Transverse colon (tissue), 4 donors: ENCODE data around the gene NEURL1B. TPM values are rescaled to one million over a fixed set of nuclear protein-coding genes. Genes with fewer than 3 reads are reported as not detected.
A peak's percentile ranks its signal among the peaks of the same experiment; 100 is the strongest.

Experiments used
- DNase-seq: peaks from one replicate; pipeline ENCODE4 v3.0.0-alpha.2; 2019
- H3K27ac ChIP-seq, 4 donors: fragments of 200-600 bp; sonication (generic); 2 replicates each; pipeline ENCODE4 v1.5.1; 2016 to 2018; ENCODE audit warnings: inconsistent platforms in 4 of 4
- H3K27me3 ChIP-seq: fragments of 200-600 bp; sonication (generic); 2 replicates; pipeline ENCODE4 v1.5.1; 2017; ENCODE audit warnings: inconsistent platforms
- H3K36me3 ChIP-seq, 4 donors: fragments of 200-600 bp; sonication (generic); 2 replicates each; pipeline ENCODE4 v1.5.1; 2017 to 2019; ENCODE audit warnings: inconsistent platforms in 4 of 4
- H3K4me1 ChIP-seq, 4 donors: fragments of 200-600 bp; sonication (generic); 2 replicates each; pipeline ENCODE4 v1.5.1; 2017 to 2020; ENCODE audit warnings: inconsistent platforms in 4 of 4
- H3K4me3 ChIP-seq, 4 donors: fragments of 200-600 bp; sonication (generic); 1 replicate in 1 of 4; 2 replicates in 3 of 4; pipeline versions ENCODE4 v1.5.1 to v1.6.1; 2017 to 2019; ENCODE audit warnings: inconsistent platforms in 4 of 4
- H3K9me3 ChIP-seq, 2 donors: fragments of 200-600 bp; sonication (generic); 2 replicates each; pipeline ENCODE4 v1.5.1; 2017 to 2019; ENCODE audit warnings: inconsistent platforms in 2 of 2
- CTCF ChIP-seq, 5 experiments: fragments of 200-600 bp in 3 of 5; fragments of 450-650 bp in 2 of 5; sonication (generic) in 3 of 5; IDR thresholded peaks; 1 replicate in 2 of 5; 2 replicates in 3 of 5; pipeline ENCODE4 v1.5.1; 2016 to 2017; ENCODE audit warnings: antibody characterized with exemption in 5 of 5, inconsistent platforms in 3 of 5, mild to moderate bottlenecking in 2 of 5, moderate library complexity in 1 of 5
- EP300 ChIP-seq: sonication (generic); formaldehyde crosslinking; IDR thresholded peaks from one replicate; pipeline ENCODE4 v1.6.1; 2017; ENCODE audit warnings: antibody characterized with exemption, low read depth
- POLR2A ChIP-seq: fragments of 450-650 bp; IDR thresholded peaks from one replicate; pipeline ENCODE4 v1.6.1; 2016; ENCODE audit warnings: antibody characterized with exemption, mild to moderate bottlenecking, moderate library complexity
- POLR2AphosphoS5 ChIP-seq, 3 donors: sonication (generic); formaldehyde crosslinking; IDR thresholded peaks; one replicate each; pipeline ENCODE4 v1.6.1; 2016; ENCODE audit warnings: antibody characterized with exemption in 3 of 3
- WGBS, 2 donors: methylation state at CpG; one replicate each; pipeline ENCODE4 v1.1.5; 2018; ENCODE audit warnings: low coverage in 1 of 2; 5-methylcytosine and 5-hydroxymethylcytosine counted together
- in situ Hi-C, 4 donors: fragments of 200-750 bp; cut with MboI; loops; one replicate each; pipeline versions ENCODE4 v1.15.0 to v1.15.1; 2017; ENCODE audit warnings: low sequenced_read_pairs in 3 of 4, low pct_ligation_motif_present in 1 of 4, low pct_unique_long_range_greater_than_20kb in 1 of 4
- intact Hi-C: fragments of 100-400 bp; cut with DNase I; formaldehyde crosslinking; loops from one replicate; pipeline ENCODE4 v1.15.1; 2023; ENCODE audit warnings: low total_unique reads
- total RNA-seq, 4 donors: library from RNA; depleted of rRNA; stranded (reverse); fragments of >200 nt; gene quantifications; one replicate each; pipeline ENCODE4 v1.1.0, GENCODE V29; 2016

The NEURL1B gene
- total RNA-seq, 4 donors from 2014 or later, result 74.6 to 168 (median 94.5) TPM

DNA sequence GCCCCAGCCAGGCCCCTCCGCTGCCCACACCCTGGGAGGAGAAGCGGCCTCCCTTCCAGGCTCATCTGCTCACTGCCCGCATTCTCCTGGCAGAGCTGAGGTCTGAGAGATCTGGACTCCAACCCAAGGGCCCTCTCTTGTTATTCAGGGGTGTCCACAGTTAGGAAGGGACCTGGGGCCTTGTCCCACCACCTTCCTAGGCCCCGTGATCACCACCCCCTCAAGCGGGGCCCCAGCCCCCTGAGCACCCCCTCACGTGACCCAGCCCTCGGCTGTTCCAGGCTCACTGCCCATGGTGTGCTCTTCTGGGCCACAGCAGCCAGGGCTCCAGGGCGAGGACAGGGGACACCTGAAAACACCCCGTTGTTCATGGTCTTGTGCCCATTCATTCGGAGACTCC lies 48.7 kb downstream of the NEURL1B start:
- WGBS, 2 donors, result 89% methylated on average over 6 of the region's 10 CpGs; no CpG with 5 or more reads in 1 of the 2 donors
- H3K27me3 ChIP-seq, result no peaks in the 10 kb centered on the region
- H3K27ac ChIP-seq, result peak overlapping the region; percentile 70 to 83 (median 76)
- in situ Hi-C loops, result loop anchor here in 1 of 4 donors (5.0 kb wide), 1 partner anchor 212 kb away; no protein-coding TSS in a partner anchor
- intact Hi-C loops, result loop anchor here (5.0 kb wide), 1 partner anchor 42 kb away; no protein-coding TSS in a partner anchor
- peaks cover 21 to 31% (median 28%) of the 10 kb centered on the region in 4 donors for H3K4me1 ChIP-seq
- DNase-seq, result no peak
- no peak overlapping the region for H3K4me3 ChIP-seq
- H3K9me3 ChIP-seq, result no peaks in the 10 kb centered on the region
- no peaks in the 10 kb centered on the region for H3K36me3 ChIP-seq
- TF ChIP-seq EP300 (no peak), POLR2AphosphoS5 (IDR thresholded peaks at IDR 0.05) (no peak), CTCF (IDR thresholded peaks at IDR 0.05) (no peak), POLR2A (no peak)

- H3K27me3 ChIP-seq, result no peaks in the 10 kb centered on the region
- 82% methylated on average over 22 of the region's 24 CpGs; no CpG with 5 or more reads in 1 of the 2 donors for WGBS, 2 donors
- H3K4me3 ChIP-seq, result no peak overlapping the region
- H3K4me1 ChIP-seq, result peaks cover 21 to 32% (median 28%) of the 10 kb centered on the region in 4 donors
- in situ Hi-C loops (loop anchor here in 1 of 4 donors (5.0 kb wide), 1 partner anchor 213 kb away; no protein-coding TSS in a partner anchor), intact Hi-C loops (no loop called here)
- peak overlapping the region in 3 of 4 donors; percentile 71 to 83 (median 82) for H3K27ac ChIP-seq
- no peak for TF ChIP-seq POLR2AphosphoS5 (IDR thresholded peaks at IDR 0.05)
- no peak for TF ChIP-seq POLR2A
- no peak for TF ChIP-seq CTCF (IDR thresholded peaks at IDR 0.05)
- no peak for TF ChIP-seq EP300
- H3K36me3 ChIP-seq, result no peaks in the 10 kb centered on the region
- no peaks in the 10 kb centered on the region for H3K9me3 ChIP-seq
- DNase-seq, result no peak
Measured at GRCh38 chr5:172690258-172691075, 49.4 kb downstream of the NEURL1B start.

DNA sequence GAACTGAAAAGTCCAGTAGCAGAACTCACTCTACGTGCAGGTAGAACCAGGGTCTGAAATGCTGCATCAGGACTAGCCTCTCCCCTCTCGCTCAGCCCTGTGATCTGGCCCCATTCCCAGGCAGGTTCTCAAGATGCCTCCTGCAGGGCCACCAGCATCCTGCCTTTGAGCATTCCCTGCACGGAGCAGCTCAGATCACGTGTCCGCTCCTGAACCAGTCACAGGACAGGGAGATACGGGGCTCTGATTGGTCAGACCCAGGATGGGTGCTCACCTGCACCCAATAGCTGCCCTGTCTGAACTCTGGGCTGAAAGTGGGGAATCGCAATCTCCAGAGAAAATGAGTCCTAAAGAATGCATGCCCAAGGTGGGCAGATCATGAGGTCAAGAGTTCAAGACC lies 50.8 kb downstream of the NEURL1B start:
- no peaks in the 10 kb centered on the region for H3K9me3 ChIP-seq
- no peak overlapping the region for H3K4me3 ChIP-seq
- H3K27ac ChIP-seq, result no peak overlapping the region
- no peak for DNase-seq
- peaks cover 29 to 42% (median 34%) of the 10 kb centered on the region in 4 donors for H3K4me1 ChIP-seq
- H3K36me3 ChIP-seq, result no peaks in the 10 kb centered on the region
- in situ Hi-C loops, result loop anchor here in 1 of 4 donors (5.0 kb wide), 1 partner anchor 215 kb away; no protein-coding TSS in a partner anchor
- intact Hi-C loops, result no loop called here
- H3K27me3 ChIP-seq, result no peaks in the 10 kb centered on the region
- TF ChIP-seq POLR2AphosphoS5 (IDR thresholded peaks at IDR 0.05), result no peak
- WGBS, 2 donors, result 92% methylated on average over 5 of the region's 7 CpGs; no CpG with 5 or more reads in 1 of the 2 donors

DNA sequence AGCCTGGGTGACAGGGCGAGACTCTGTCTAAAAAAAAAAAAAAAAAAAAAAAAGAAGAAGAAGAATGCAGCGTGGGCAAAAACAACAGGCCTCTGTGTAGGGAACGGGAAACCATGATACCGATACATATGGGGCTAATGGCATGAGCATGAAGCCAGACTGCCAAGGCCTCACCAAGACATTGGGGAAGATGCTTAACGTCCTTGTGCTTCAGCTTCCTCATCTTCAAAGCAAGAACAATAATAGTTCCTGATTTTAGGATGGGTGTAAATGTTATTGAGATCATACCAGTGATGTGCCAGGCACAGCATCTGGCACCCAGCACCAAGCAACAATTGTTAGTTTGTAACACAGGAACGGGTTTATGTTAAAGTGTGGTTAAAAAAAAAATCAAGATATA lies 51.4 kb downstream of the NEURL1B start:
- Histone ChIP-seq H3K4me1 (peaks cover 32 to 40% (median 35%) of the 10 kb centered on the region in 4 donors), H3K36me3 (no peaks in the 10 kb centered on the region), H3K27me3 (no peaks in the 10 kb centered on the region), H3K9me3 (no peaks in the 10 kb centered on the region), H3K4me3 (no peak overlapping the region), H3K27ac (peak overlapping the region in 3 of 4 donors; percentile 49 to 80 (median 56))
- WGBS, 2 donors, result 64 to 86% methylated on average over 5 to 6 of the region's 6 CpGs
- TF ChIP-seq EP300 (no peak), CTCF (IDR thresholded peaks at IDR 0.05) (no peak), POLR2AphosphoS5 (IDR thresholded peaks at IDR 0.05) (no peak), POLR2A (no peak)
- no peak for DNase-seq
- intact Hi-C loops (no loop called here), in situ Hi-C loops (loop anchor here in 1 of 4 donors (5.0 kb wide), 1 partner anchor 215 kb away; no protein-coding TSS in a partner anchor)
